ENCODE results near the gene CDH4. TPM values are rescaled to one million over a fixed set of nuclear protein-coding genes. Genes with fewer than 3 reads are reported as not detected.
"Not testable (repeated sequence)": the region's sequence is repeated elsewhere in the genome, so short reads cannot be mapped to it uniquely, and the experiment has no call there.

CDH4 gene
- total RNA-seq, 1 experiment from 2014 or later = 25.0 TPM

DNA sequence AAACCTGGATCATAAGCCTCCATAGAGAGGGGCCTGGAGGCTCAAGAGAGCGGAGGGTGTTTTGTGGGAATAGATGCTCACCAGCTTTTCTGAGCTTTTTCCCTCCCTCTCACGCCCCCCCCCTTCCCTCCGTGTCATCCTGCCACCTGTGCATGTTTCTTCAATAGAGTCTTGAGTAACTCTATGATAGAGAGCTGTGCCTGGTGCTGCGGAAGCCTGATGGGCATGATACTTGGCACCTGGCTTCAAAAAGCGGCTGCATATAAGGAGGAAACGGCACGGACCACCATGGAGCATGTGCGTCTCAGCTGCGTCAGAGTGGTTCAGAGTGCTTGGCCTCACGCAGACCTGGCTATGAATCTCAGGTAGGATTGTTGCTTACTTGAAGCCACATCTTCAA, 198.9 kb downstream of the CDH4 start:
- BruUV-seq (replicated peaks) = no TSS peak
- peaks cover 6% of the 10 kb centered on the region for H3K36me3 Mint-ChIP-seq (ENCODE audit: insufficient read depth, unreplicated experiment)
- no peak overlapping the region for H3K4me3 Mint-ChIP-seq (ENCODE audit: unreplicated experiment)
- POLR2A ChIA-PET = no interaction called here
- TF ChIP-seq, protein P1, sequence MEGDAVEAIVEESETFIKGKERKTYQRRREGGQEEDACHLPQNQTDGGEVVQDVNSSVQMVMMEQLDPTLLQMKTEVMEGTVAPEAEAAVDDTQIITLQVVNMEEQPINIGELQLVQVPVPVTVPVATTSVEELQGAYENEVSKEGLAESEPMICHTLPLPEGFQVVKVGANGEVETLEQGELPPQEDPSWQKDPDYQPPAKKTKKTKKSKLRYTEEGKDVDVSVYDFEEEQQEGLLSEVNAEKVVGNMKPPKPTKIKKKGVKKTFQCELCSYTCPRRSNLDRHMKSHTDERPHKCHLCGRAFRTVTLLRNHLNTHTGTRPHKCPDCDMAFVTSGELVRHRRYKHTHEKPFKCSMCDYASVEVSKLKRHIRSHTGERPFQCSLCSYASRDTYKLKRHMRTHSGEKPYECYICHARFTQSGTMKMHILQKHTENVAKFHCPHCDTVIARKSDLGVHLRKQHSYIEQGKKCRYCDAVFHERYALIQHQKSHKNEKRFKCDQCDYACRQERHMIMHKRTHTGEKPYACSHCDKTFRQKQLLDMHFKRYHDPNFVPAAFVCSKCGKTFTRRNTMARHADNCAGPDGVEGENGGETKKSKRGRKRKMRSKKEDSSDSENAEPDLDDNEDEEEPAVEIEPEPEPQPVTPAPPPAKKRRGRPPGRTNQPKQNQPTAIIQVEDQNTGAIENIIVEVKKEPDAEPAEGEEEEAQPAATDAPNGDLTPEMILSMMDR (IDR thresholded peaks at IDR 0.05; ENCODE audit: unreplicated experiment) = no peak
- no peak for DNase-seq (ENCODE audit: unreplicated experiment)
- H3K4me1 Mint-ChIP-seq (ENCODE audit: insufficient read depth, unreplicated experiment) = no peaks in the 10 kb centered on the region
- H3K27ac Mint-ChIP-seq (ENCODE audit: low read depth, unreplicated experiment) = no peak overlapping the region
- H3K27me3 Mint-ChIP-seq (ENCODE audit: insufficient read depth, unreplicated experiment) = no peaks in the 10 kb centered on the region
- H3K9me3 Mint-ChIP-seq (ENCODE audit: unreplicated experiment) = peaks cover 6% of the 10 kb centered on the region
- intact Hi-C loops (cut with micrococcal nuclease) = no loop called here
- CTCF ChIA-PET = interaction anchor here (0.9 kb wide), 1 partner anchor 436 kb away, joined by 3 read pairs; no protein-coding TSS in a partner anchor

GRCh38 chr20:61451953-61452352, 199.9 kb downstream of the CDH4 start:
- Mint-ChIP-seq H3K36me3 (ENCODE audit: insufficient read depth, unreplicated experiment) (peaks cover 6% of the 10 kb centered on the region), H3K4me1 (ENCODE audit: insufficient read depth, unreplicated experiment) (no peaks in the 10 kb centered on the region)

GRCh38 chr20:61453219-61453618, 201.2 kb downstream of the CDH4 start:
- TF ChIP-seq, protein P1 (IDR thresholded peaks at IDR 0.05; ENCODE audit: unreplicated experiment) = no peak
- no peak overlapping the region for H3K27ac Mint-ChIP-seq (ENCODE audit: low read depth, unreplicated experiment)
- intact Hi-C loops (cut with micrococcal nuclease) = no loop called here
- no peak overlapping the region for H3K4me3 Mint-ChIP-seq (ENCODE audit: unreplicated experiment)
- peaks cover 8% of the 10 kb centered on the region for H3K9me3 Mint-ChIP-seq (ENCODE audit: unreplicated experiment)
- ChIA-PET POLR2A (no interaction called here), CTCF (interaction anchor here (0.6 to 1.0 kb wide), 2 partner anchors 30 to 142 kb away, joined by 3 read pairs; no protein-coding TSS in a partner anchor)
- H3K27me3 Mint-ChIP-seq (ENCODE audit: insufficient read depth, unreplicated experiment) = no peaks in the 10 kb centered on the region
- H3K36me3 Mint-ChIP-seq (ENCODE audit: insufficient read depth, unreplicated experiment) = peaks cover 6% of the 10 kb centered on the region
- no peak for DNase-seq (ENCODE audit: unreplicated experiment)
- H3K4me1 Mint-ChIP-seq (ENCODE audit: insufficient read depth, unreplicated experiment) = no peaks in the 10 kb centered on the region
- BruUV-seq (replicated peaks) = no TSS peak

More at GRCh38 chr20:61451953-61452352, 199.9 kb downstream of the CDH4 start:
- DNase-seq (ENCODE audit: unreplicated experiment) = no peak
- no TSS peak for BruUV-seq (replicated peaks)
- CTCF ChIA-PET = interaction anchor here (0.6 to 1.0 kb wide), 3 partner anchors 31 to 435 kb away, joined by 3 read pairs; no protein-coding TSS in a partner anchor
- POLR2A ChIA-PET = no interaction called here
- Mint-ChIP-seq H3K27ac (ENCODE audit: low read depth, unreplicated experiment) (no peak overlapping the region), H3K4me3 (ENCODE audit: unreplicated experiment) (no peak overlapping the region), H3K9me3 (ENCODE audit: unreplicated experiment) (peaks cover 8% of the 10 kb centered on the region), H3K27me3 (ENCODE audit: insufficient read depth, unreplicated experiment) (no peaks in the 10 kb centered on the region)
- intact Hi-C loops (cut with micrococcal nuclease) = no loop called here
- TF ChIP-seq, protein P1 (IDR thresholded peaks at IDR 0.05; ENCODE audit: unreplicated experiment) = no peak

DNA sequence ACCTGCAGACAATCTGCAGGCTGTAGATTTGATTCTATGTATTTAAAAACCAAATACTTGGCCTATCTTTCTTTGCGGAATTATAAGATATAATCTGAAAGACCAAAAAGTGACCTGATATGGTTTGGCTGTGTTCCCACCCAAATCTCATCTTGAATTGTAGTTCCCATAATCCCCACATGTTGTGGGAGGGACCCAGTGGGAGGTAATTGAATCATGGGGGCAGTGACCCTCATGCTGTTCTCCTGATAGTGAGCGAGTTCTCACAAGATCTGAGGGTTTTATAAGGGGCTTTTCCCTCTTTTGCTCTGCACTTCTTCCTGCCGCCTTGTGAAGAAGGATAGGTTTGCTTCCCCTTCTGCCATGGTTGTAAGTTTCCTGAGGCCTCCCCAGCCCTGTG, 201.6 kb downstream of the CDH4 start:
- H3K27me3 Mint-ChIP-seq (ENCODE audit: insufficient read depth, unreplicated experiment); H3K36me3 Mint-ChIP-seq (ENCODE audit: insufficient read depth, unreplicated experiment); POLR2A ChIA-PET; BruUV-seq (replicated peaks); CTCF ChIA-PET; H3K27ac Mint-ChIP-seq (ENCODE audit: low read depth, unreplicated experiment); H3K4me3 Mint-ChIP-seq (ENCODE audit: unreplicated experiment); H3K4me1 Mint-ChIP-seq (ENCODE audit: insufficient read depth, unreplicated experiment); intact Hi-C loops (cut with micrococcal nuclease); DNase-seq (ENCODE audit: unreplicated experiment); H3K9me3 Mint-ChIP-seq (ENCODE audit: unreplicated experiment): not testable (repeated sequence)

GRCh38 chr20:61454053-61454452, 202.0 kb downstream of the CDH4 start:
- Mint-ChIP-seq H3K4me1 (ENCODE audit: insufficient read depth, unreplicated experiment) (no peaks in the 10 kb centered on the region), H3K36me3 (ENCODE audit: insufficient read depth, unreplicated experiment) (peaks cover 6% of the 10 kb centered on the region), H3K4me3 (ENCODE audit: unreplicated experiment) (no peak overlapping the region), H3K27ac (ENCODE audit: low read depth, unreplicated experiment) (no peak overlapping the region), H3K9me3 (ENCODE audit: unreplicated experiment) (peaks cover 8% of the 10 kb centered on the region), H3K27me3 (ENCODE audit: insufficient read depth, unreplicated experiment) (no peaks in the 10 kb centered on the region)
- DNase-seq (ENCODE audit: unreplicated experiment) = no peak
- BruUV-seq (replicated peaks) = no TSS peak
- POLR2A ChIA-PET = no interaction called here
- intact Hi-C loops (cut with micrococcal nuclease) = no loop called here
- TF ChIP-seq, protein P1 (IDR thresholded peaks at IDR 0.05; ENCODE audit: unreplicated experiment) = no peak
- CTCF ChIA-PET = no interaction called here

Data from MCF 10A (cell line).